Measurements from ENCODE around the gene PBX3.
"Not testable (repeated sequence)": the region's sequence is repeated elsewhere in the genome, so short reads cannot be mapped to it uniquely, and the experiment has no call there.

- TF ChIP-seq, protein P1, sequence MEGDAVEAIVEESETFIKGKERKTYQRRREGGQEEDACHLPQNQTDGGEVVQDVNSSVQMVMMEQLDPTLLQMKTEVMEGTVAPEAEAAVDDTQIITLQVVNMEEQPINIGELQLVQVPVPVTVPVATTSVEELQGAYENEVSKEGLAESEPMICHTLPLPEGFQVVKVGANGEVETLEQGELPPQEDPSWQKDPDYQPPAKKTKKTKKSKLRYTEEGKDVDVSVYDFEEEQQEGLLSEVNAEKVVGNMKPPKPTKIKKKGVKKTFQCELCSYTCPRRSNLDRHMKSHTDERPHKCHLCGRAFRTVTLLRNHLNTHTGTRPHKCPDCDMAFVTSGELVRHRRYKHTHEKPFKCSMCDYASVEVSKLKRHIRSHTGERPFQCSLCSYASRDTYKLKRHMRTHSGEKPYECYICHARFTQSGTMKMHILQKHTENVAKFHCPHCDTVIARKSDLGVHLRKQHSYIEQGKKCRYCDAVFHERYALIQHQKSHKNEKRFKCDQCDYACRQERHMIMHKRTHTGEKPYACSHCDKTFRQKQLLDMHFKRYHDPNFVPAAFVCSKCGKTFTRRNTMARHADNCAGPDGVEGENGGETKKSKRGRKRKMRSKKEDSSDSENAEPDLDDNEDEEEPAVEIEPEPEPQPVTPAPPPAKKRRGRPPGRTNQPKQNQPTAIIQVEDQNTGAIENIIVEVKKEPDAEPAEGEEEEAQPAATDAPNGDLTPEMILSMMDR (IDR thresholded peaks at IDR 0.05) = not testable (repeated sequence)
- TF ChIP-seq EP300, POLR2A (IDR thresholded peaks at IDR 0.05): not testable (repeated sequence)
Observed at GRCh38 chr9:125776789-125777188, 29.6 kb downstream of the PBX3 start.

Measured in ovary (tissue), 3 donors.